Limb (tissue), 2 donors: ENCODE results near the gene PREX1.

Source experiments
- DNase-seq, 2 donors: peaks; one replicate each; pipeline ENCODE4 v3.0.0-alpha.2; 2016; ENCODE audit errors: extremely low spot score in 2 of 2

PREX1 gene

GRCh38 chr20:48644286-48644828 is 183.4 kb downstream of the PREX1 start:
- DNase-seq = no peak

- no peak for DNase-seq
Observed at GRCh38 chr20:48642105-48642880, 185.5 kb downstream of the PREX1 start.

- DNase-seq = no peak
Observed at GRCh38 chr20:48640871-48641270, 186.9 kb downstream of the PREX1 start.

- no peak for DNase-seq
Observed at GRCh38 chr20:48639899-48640298, 187.9 kb downstream of the PREX1 start.

GRCh38 chr20:48638546-48638945 is 189.3 kb downstream of the PREX1 start:
- DNase-seq = no peak

- no peak for DNase-seq
Observed at GRCh38 chr20:48637461-48637860, 190.3 kb downstream of the PREX1 start.

- no peak for DNase-seq
Observed at GRCh38 chr20:48636301-48636700, 191.5 kb downstream of the PREX1 start.

GRCh38 chr20:48635791-48636267 is 192.0 kb downstream of the PREX1 start:
- peak in 1 of 2 donors; percentile 80 for DNase-seq

GRCh38 chr20:48635361-48635760 is 192.4 kb downstream of the PREX1 start:
- DNase-seq = no peak

- no peak for DNase-seq
Observed at GRCh38 chr20:48634641-48635040, 193.2 kb downstream of the PREX1 start.

GRCh38 chr20:48633620-48634257 is 194.1 kb downstream of the PREX1 start:
- no peak for DNase-seq

GRCh38 chr20:48632825-48633619 is 194.8 kb downstream of the PREX1 start:
- no peak for DNase-seq

GRCh38 chr20:48632017-48632824 is 195.6 kb downstream of the PREX1 start:
- no peak for DNase-seq

- no peak for DNase-seq
Observed at GRCh38 chr20:48631114-48632016, 196.4 kb downstream of the PREX1 start.

- DNase-seq = no peak
Observed at GRCh38 chr20:48630342-48631075, 197.3 kb downstream of the PREX1 start.

GRCh38 chr20:48629960-48630315 is 197.9 kb downstream of the PREX1 start:
- no peak for DNase-seq

- no peak for DNase-seq
Observed at GRCh38 chr20:48629069-48629959, 198.5 kb downstream of the PREX1 start.

- no peak for DNase-seq
Observed at GRCh38 chr20:48627737-48628128, 200.1 kb downstream of the PREX1 start.
